ENCODE results near the gene TGFBR3. TPM values are rescaled to one million over a fixed set of nuclear protein-coding genes. Genes with fewer than 3 reads are reported as not detected.

TGFBR3 gene
- total and polyA plus RNA-seq, 12 donors = 6.6 to 36.7 (median 24.3) TPM

DNA sequence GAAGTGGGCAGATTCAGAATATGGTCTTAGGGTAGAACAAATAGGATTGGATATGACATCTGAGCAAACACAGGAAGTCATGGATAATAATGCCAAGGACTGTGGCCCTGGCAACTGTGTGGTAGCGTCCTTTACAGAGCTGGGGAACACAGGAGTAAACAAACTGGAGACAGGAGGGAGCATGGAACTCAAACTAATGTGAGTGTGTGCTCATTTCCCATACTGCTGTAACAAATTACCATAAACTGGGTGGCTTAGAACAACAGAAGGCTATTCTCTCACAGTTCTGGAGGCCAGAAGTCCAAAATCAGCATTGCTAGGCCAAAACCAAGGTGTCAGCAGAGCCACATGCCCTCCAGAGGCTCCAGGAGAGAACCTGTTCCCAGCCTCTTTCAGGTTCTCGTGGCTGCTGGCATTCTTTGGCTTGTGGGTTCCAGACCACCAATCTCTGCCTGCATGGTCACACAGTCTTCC lies 106.4 kb downstream of the TGFBR3 start:
- WGBS, 2 donors = 85 to 93% methylated on average over 2 of the region's 2 CpGs
- intact Hi-C loops (cut with DNase I) = loop anchor here in 1 of 10 donors (10.0 kb wide), 1 partner anchor 245 kb away; no protein-coding TSS in a partner anchor

GRCh38 chr1:91778964-91779363 lies 107.0 kb downstream of the TGFBR3 start:
- Histone ChIP-seq H3K4me3 (no peak overlapping the region), H3K36me3 (no peaks in the 10 kb centered on the region), H3K27me3 (no peaks in the 10 kb centered on the region), H3K27ac (no peak overlapping the region), H3K9me3 (no peaks in the 10 kb centered on the region), H3K4me1 (peaks cover 0 to 57% (median 32%) of the 10 kb centered on the region in 9 donors)
- WGBS, 2 donors = 62 to 77% methylated on average over 5 of the region's 5 CpGs
- TF ChIP-seq, protein P1, sequence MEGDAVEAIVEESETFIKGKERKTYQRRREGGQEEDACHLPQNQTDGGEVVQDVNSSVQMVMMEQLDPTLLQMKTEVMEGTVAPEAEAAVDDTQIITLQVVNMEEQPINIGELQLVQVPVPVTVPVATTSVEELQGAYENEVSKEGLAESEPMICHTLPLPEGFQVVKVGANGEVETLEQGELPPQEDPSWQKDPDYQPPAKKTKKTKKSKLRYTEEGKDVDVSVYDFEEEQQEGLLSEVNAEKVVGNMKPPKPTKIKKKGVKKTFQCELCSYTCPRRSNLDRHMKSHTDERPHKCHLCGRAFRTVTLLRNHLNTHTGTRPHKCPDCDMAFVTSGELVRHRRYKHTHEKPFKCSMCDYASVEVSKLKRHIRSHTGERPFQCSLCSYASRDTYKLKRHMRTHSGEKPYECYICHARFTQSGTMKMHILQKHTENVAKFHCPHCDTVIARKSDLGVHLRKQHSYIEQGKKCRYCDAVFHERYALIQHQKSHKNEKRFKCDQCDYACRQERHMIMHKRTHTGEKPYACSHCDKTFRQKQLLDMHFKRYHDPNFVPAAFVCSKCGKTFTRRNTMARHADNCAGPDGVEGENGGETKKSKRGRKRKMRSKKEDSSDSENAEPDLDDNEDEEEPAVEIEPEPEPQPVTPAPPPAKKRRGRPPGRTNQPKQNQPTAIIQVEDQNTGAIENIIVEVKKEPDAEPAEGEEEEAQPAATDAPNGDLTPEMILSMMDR (IDR thresholded peaks at IDR 0.05) = no peak
- DNase-seq = no peak
- intact Hi-C loops (cut with DNase I) = no loop called here
- peak in 1 of 8 donors; percentile 44 for ATAC-seq

More for the DNA sequence above, 106.4 kb downstream of the TGFBR3 start:
- H3K27ac ChIP-seq = no peak overlapping the region
- no peaks in the 10 kb centered on the region for H3K36me3 ChIP-seq
- peak in 2 of 8 donors; percentile 9 to 41 for ATAC-seq
- no peaks in the 10 kb centered on the region for H3K9me3 ChIP-seq
- no peaks in the 10 kb centered on the region for H3K27me3 ChIP-seq
- no peak for DNase-seq
- TF ChIP-seq, protein P1 (IDR thresholded peaks at IDR 0.05) = no peak
- no peak overlapping the region for H3K4me3 ChIP-seq
- peaks cover 0 to 63% (median 38%) of the 10 kb centered on the region in 9 donors for H3K4me1 ChIP-seq

- H3K27ac ChIP-seq = no peak overlapping the region
- TF ChIP-seq, protein P1 (IDR thresholded peaks at IDR 0.05) = no peak
Observed at GRCh38 chr1:91777630-91778300, 108.2 kb downstream of the TGFBR3 start.

GRCh38 chr1:91777196-91777595 lies 108.8 kb downstream of the TGFBR3 start:
- H3K27ac ChIP-seq = no peak overlapping the region
- intact Hi-C loops (cut with DNase I) = no loop called here
- H3K36me3 ChIP-seq = no peaks in the 10 kb centered on the region
- no peaks in the 10 kb centered on the region for H3K27me3 ChIP-seq
- no peak overlapping the region for H3K4me3 ChIP-seq
- TF ChIP-seq, protein P1 (IDR thresholded peaks at IDR 0.05) = no peak
- H3K9me3 ChIP-seq = no peaks in the 10 kb centered on the region
- 57 to 69% methylated on average over 1 of the region's 1 CpG for WGBS, 2 donors
- DNase-seq = no peak
- peaks cover 0 to 42% (median 15%) of the 10 kb centered on the region in 9 donors for H3K4me1 ChIP-seq
- peak in 1 of 8 donors; percentile 21 for ATAC-seq

More at GRCh38 chr1:91777630-91778300, 108.2 kb downstream of the TGFBR3 start:
- ATAC-seq (peak in 2 of 8 donors; percentile 24 to 60), DNase-seq (no peak)
- no peaks in the 10 kb centered on the region for H3K9me3 ChIP-seq
- H3K27me3 ChIP-seq = no peaks in the 10 kb centered on the region
- no peak overlapping the region for H3K4me3 ChIP-seq
- H3K36me3 ChIP-seq = no peaks in the 10 kb centered on the region
- intact Hi-C loops (cut with DNase I) = no loop called here
- peaks cover 0 to 47% (median 21%) of the 10 kb centered on the region in 9 donors for H3K4me1 ChIP-seq
- 58 to 62% methylated on average over 10 of the region's 10 CpGs for WGBS, 2 donors
